Caco-2 (cell line): ENCODE measurements around the gene KNDC1. TPM values are rescaled to one million over a fixed set of nuclear protein-coding genes. Genes with fewer than 3 reads are reported as not detected.
A peak's percentile ranks its signal among the peaks of the same experiment; 100 is the strongest.

Source experiments
- BruUV-seq: library from RNA; stranded (reverse); fragments of 400-500 nt; replicated peaks from 2 replicates; lab custom pipeline; 2021; lab: Mats Ljungman, UMichigan
- CTCF ChIA-PET: fragments of 300-600 bp; sonication (Branson Sonifier 250); formaldehyde crosslinking; loops from one replicate; lab custom pipeline; 2022; ENCODE audit warnings: antibody characterized with exemption; lab: Charles Lee
- POLR2A ChIA-PET: fragments of 300-600 bp; sonication (Branson Sonifier 250); formaldehyde crosslinking; loops from one replicate; lab custom pipeline; 2022; ENCODE audit warnings: antibody characterized with exemption; lab: Charles Lee
- DNase-seq, 2 experiments: peaks; one replicate each; pipeline versions ENCODE4 v3.0.0 to v3.0.0-alpha.2; 2020 to 2022
- H3K27me3 ChIP-seq: replicated peaks from 2 replicates; pipeline ENCODE4 v1.6.0; 2011; ENCODE audit warnings: low read length; ENCODE audit not compliant: control insufficient read depth, insufficient read depth
- H3K36me3 ChIP-seq: 2 replicates; pipeline ENCODE4 v1.5.1; 2011; ENCODE audit warnings: low read length; ENCODE audit not compliant: control insufficient read depth, insufficient read depth
- H3K4me1 ChIP-seq: fragments of 250-450 bp; sonication (Bioruptor Pico); 2 replicates; pipeline ENCODE4 v1.5.1; 2020; ENCODE audit warnings: mild to moderate bottlenecking
- H3K4me3 ChIP-seq: 2 replicates; pipeline ENCODE4 v1.5.1; 2011; ENCODE audit warnings: low read depth, mild to moderate bottlenecking, control low read depth, low read length
- H3K9me3 ChIP-seq: fragments of 250-450 bp; sonication (Bioruptor Pico); 2 replicates; pipeline ENCODE4 v1.5.1; 2020; ENCODE audit warnings: mild to moderate bottlenecking, moderate library complexity
- H3K27ac Mint-ChIP-seq: one replicate; pipeline ENCODE4 v1.8.0; 2022; ENCODE audit warnings: mixed read lengths; ENCODE audit not compliant: unreplicated experiment
- H3K27me3 Mint-ChIP-seq: one replicate; pipeline ENCODE4 v1.8.0; 2022; ENCODE audit warnings: mixed read lengths; ENCODE audit not compliant: insufficient read depth, unreplicated experiment
- H3K36me3 Mint-ChIP-seq: one replicate; pipeline ENCODE4 v1.8.0; 2022; ENCODE audit warnings: mild to moderate bottlenecking, mixed read lengths; ENCODE audit not compliant: insufficient read depth, unreplicated experiment
- H3K4me1 Mint-ChIP-seq: one replicate; pipeline ENCODE4 v1.8.0; 2022; ENCODE audit warnings: low read depth, mixed read lengths; ENCODE audit not compliant: unreplicated experiment
- H3K4me3 Mint-ChIP-seq: one replicate; pipeline ENCODE4 v1.8.0; 2022; ENCODE audit warnings: mild to moderate bottlenecking, moderate library complexity, mixed read lengths; ENCODE audit not compliant: unreplicated experiment
- H3K9me3 Mint-ChIP-seq: one replicate; pipeline ENCODE4 v1.8.0; 2022; ENCODE audit warnings: mixed read lengths; ENCODE audit not compliant: unreplicated experiment
- intact Hi-C: fragments of 100-400 bp; cut with micrococcal nuclease; formaldehyde crosslinking; loops from one replicate; pipeline ENCODE4 v1.10.0; 2022; ENCODE audit not compliant: unreplicated experiment
- total RNA-seq: library from RNA; stranded (reverse); gene quantifications from 2 replicates; pipeline ENCODE4 v1.2.3, GENCODE V29; 2022
- TF ChIP-seq, protein P1 (sequence below), 2 experiments: fragments of 200-600 bp in 1 of 2; IDR thresholded peaks; 1 replicate in 1 of 2; 2 replicates in 1 of 2; pipeline versions ENCODE4 v1.5.1 to v1.8.0; 2011 to 2022; ENCODE audit warnings: antibody characterized with exemption in 1 of 2, control low read depth in 1 of 2, inconsistent platforms in 1 of 2, low read depth in 1 of 2, low read length in 1 of 2, mild to moderate bottlenecking in 1 of 2, moderate library complexity in 1 of 2; ENCODE audit not compliant: insufficient read depth in 1 of 2, severe bottlenecking in 1 of 2, unreplicated experiment in 1 of 2

Gene KNDC1
- total RNA-seq, 1 experiment from 2014 or later = 3.2 TPM

DNA sequence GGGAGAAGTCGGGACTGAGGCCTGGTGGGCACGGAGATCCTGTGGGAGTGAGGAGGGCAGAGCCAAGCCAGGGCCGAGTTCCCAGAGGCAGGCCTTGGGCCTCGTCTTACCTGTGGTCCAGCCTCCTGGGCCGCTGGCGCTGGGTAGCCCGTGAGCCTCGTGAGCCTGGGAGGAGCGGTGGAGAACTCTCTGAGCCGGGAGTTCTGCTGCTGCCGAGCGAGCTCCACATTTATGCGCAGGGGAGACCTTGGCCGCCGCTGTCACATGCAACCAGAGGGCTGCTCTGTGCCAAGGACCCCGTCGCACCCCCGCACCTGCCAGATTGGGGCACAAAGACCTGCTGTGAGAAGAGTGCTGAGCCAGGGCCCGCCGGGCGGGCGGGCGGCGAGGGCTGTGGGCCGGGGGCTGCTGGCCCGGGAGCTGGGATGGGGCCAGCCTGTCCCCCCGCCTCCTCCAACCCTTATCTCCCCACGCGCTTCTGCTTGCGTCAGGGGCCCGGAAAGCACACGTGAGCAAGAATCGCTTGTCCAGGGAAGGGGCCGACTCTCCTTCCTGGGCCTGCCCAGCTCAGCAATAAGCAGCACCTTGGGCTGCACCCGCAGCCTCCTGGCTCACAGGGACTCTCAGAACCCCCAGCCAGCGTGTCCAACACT is 87.8 kb downstream of the KNDC1 start:
- no TSS peak for BruUV-seq
- no peaks in the 10 kb centered on the region for H3K36me3 Mint-ChIP-seq
- DNase-seq = no peak
- peaks cover 31% of the 10 kb centered on the region for H3K4me1 ChIP-seq
- TF ChIP-seq, protein P1, sequence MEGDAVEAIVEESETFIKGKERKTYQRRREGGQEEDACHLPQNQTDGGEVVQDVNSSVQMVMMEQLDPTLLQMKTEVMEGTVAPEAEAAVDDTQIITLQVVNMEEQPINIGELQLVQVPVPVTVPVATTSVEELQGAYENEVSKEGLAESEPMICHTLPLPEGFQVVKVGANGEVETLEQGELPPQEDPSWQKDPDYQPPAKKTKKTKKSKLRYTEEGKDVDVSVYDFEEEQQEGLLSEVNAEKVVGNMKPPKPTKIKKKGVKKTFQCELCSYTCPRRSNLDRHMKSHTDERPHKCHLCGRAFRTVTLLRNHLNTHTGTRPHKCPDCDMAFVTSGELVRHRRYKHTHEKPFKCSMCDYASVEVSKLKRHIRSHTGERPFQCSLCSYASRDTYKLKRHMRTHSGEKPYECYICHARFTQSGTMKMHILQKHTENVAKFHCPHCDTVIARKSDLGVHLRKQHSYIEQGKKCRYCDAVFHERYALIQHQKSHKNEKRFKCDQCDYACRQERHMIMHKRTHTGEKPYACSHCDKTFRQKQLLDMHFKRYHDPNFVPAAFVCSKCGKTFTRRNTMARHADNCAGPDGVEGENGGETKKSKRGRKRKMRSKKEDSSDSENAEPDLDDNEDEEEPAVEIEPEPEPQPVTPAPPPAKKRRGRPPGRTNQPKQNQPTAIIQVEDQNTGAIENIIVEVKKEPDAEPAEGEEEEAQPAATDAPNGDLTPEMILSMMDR (IDR thresholded peaks at IDR 0.05; ENCODE audit: insufficient read depth in 1 of 2, low read depth in 1 of 2, low read length in 1 of 2, severe bottlenecking in 1 of 2, unreplicated experiment in 1 of 2) = no peak
- no peak overlapping the region for H3K4me3 Mint-ChIP-seq
- no peaks in the 10 kb centered on the region for H3K27me3 Mint-ChIP-seq
- ChIA-PET CTCF (interaction anchor here (1.1 to 3.0 kb wide), 5 partner anchors 9 to 104 kb away, joined by 3 to 37 read pairs (median 7); no protein-coding TSS in a partner anchor), POLR2A (interaction anchor here (0.7 kb wide), 1 partner anchor 370 kb away, joined by 6 read pairs; no protein-coding TSS in a partner anchor)
- H3K36me3 ChIP-seq = no peaks in the 10 kb centered on the region
- intact Hi-C loops = loop anchor here (1.0 to 5.0 kb wide), 3 partner anchors 30 to 104 kb away; partner anchors contain the start of genes TUBGCP2 and ZNF511
- no peak overlapping the region for H3K27ac Mint-ChIP-seq
- H3K9me3 ChIP-seq = no peaks in the 10 kb centered on the region
- H3K9me3 Mint-ChIP-seq = no peaks in the 10 kb centered on the region
- H3K4me3 ChIP-seq = no peak overlapping the region
- H3K4me1 Mint-ChIP-seq = peaks cover 7% of the 10 kb centered on the region
- no peaks in the 10 kb centered on the region for H3K27me3 ChIP-seq

DNA sequence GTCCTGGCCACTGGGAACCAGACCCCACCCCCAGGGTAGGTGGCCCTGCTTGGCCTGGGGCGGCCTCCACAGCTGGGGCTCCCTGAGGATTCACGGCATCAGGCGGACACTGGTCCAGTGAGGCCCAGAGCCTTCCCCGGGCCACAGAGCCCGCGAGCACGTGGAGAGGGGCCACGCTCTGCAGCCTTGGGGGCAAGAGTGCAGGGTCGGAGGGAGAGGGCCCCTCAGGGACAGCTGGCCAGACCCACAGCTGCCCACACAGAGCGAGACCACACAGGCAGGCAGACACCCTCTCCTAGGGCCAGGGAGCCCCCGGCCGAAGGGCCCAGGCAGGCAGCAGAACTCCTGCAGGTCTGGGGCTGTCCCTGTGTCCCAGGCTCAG is 88.3 kb downstream of the KNDC1 start:
- H3K27ac Mint-ChIP-seq = no peak overlapping the region
- H3K4me3 Mint-ChIP-seq = no peak overlapping the region
- Histone ChIP-seq H3K4me3 (no peak overlapping the region), H3K36me3 (no peaks in the 10 kb centered on the region), H3K4me1 (peaks cover 31% of the 10 kb centered on the region), H3K27me3 (no peaks in the 10 kb centered on the region), H3K9me3 (no peaks in the 10 kb centered on the region)
- intact Hi-C loops = loop anchor here (5.0 kb wide), 1 partner anchor 59 kb away; the partner anchor contains the start of genes TUBGCP2 and ZNF511
- CTCF ChIA-PET = no interaction called here
- no peak for DNase-seq
- TF ChIP-seq, protein P1 (IDR thresholded peaks at IDR 0.05; ENCODE audit: insufficient read depth in 1 of 2, low read depth in 1 of 2, low read length in 1 of 2, severe bottlenecking in 1 of 2, unreplicated experiment in 1 of 2) = no peak
- H3K27me3 Mint-ChIP-seq = no peaks in the 10 kb centered on the region
- no TSS peak for BruUV-seq
- peaks cover 7% of the 10 kb centered on the region for H3K4me1 Mint-ChIP-seq
- no peaks in the 10 kb centered on the region for H3K36me3 Mint-ChIP-seq
- POLR2A ChIA-PET = no interaction called here
- no peaks in the 10 kb centered on the region for H3K9me3 Mint-ChIP-seq

DNA sequence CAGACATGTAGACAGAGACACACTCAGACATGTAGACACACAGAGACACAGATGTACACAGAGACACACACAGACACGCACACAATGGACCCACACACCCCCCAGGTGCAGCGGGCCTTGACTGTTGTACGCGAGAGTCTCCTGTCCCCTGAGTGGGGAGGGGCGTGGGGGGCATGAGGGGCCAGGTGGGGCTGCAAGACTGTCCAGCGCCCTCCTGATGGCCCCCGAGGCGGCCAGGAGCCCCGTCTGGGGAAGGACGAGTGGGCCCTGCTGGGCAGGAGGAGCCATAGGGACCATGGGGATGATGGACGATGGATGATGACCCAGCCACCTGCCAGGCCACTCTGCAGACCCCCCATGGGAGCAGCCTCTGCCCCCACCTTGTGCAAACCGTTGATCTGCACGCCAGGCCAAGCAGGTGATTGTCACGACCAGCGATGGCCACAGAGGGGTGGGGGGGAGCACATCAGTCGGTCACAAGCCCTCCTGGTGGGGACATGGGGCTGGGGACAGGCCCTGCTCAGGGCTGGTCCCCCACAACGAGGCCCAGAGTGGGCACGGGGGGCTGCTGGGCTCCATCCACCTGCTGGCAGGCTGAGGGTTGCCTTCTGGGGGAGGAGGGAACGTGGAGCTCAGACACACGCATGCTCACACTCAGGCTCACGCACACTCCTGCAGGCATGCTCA is 89.2 kb downstream of the KNDC1 start:
- no peak overlapping the region for H3K27ac Mint-ChIP-seq
- H3K27me3 ChIP-seq = no peaks in the 10 kb centered on the region

More for the DNA sequence above, 89.2 kb downstream of the KNDC1 start:
- TF ChIP-seq, protein P1 (IDR thresholded peaks at IDR 0.05; ENCODE audit: insufficient read depth in 1 of 2, low read depth in 1 of 2, low read length in 1 of 2, severe bottlenecking in 1 of 2, unreplicated experiment in 1 of 2) = peak in 1 of 2 experiments; percentile 36
- no peaks in the 10 kb centered on the region for H3K36me3 Mint-ChIP-seq
- Histone ChIP-seq H3K4me1 (peaks cover 31% of the 10 kb centered on the region), H3K9me3 (no peaks in the 10 kb centered on the region), H3K36me3 (no peaks in the 10 kb centered on the region), H3K4me3 (no peak overlapping the region)
- DNase-seq = no peak
- no TSS peak for BruUV-seq
- no peaks in the 10 kb centered on the region for H3K27me3 Mint-ChIP-seq
- intact Hi-C loops = loop anchor here (5.0 kb wide), 1 partner anchor 58 kb away; the partner anchor contains the start of genes TUBGCP2 and ZNF511
- CTCF ChIA-PET = no interaction called here
- no peak overlapping the region for H3K4me3 Mint-ChIP-seq
- H3K9me3 Mint-ChIP-seq = no peaks in the 10 kb centered on the region
- peaks cover 7% of the 10 kb centered on the region for H3K4me1 Mint-ChIP-seq
- POLR2A ChIA-PET = no interaction called here
